Naive thymus-derived CD4-positive, alpha-beta T cell (primary cell): ENCODE measurements around the gene FBXL4. TPM values are rescaled to one million over a fixed set of nuclear protein-coding genes. Genes with fewer than 3 reads are reported as not detected.

ENCODE experiments used
- ATAC-seq: fragments of 150-1000 bp; cut with Tn5 transposase; 2 replicates; pipeline ENCODE4 v1.10.0; 2021; ENCODE audit warnings: mild to moderate bottlenecking, moderate library complexity
- CTCF ChIA-PET: fragments of 350-600 bp; sonication (Branson Sonifier 250); formaldehyde crosslinking; loops from one replicate; lab custom pipeline; 2021; ENCODE audit warnings: antibody characterized with exemption; lab: Charles Lee
- POLR2A ChIA-PET: fragments of 350-600 bp; sonication (Branson Sonifier 250); formaldehyde crosslinking; loops from one replicate; lab custom pipeline; 2021; ENCODE audit warnings: antibody characterized with exemption, inconsistent platforms; lab: Charles Lee
- DNase-seq, 9 donors: peaks; one replicate each; pipeline versions ENCODE4 v3.0.0 to v3.0.0-alpha.2; 2020 to 2022; ENCODE audit warnings: mixed read lengths in 1 of 9
- H3K27ac ChIP-seq: one replicate; pipeline ENCODE4 v1.7.0; 2013; ENCODE audit warnings: mild to moderate bottlenecking, low read depth, low read length, moderate library complexity
- H3K27me3 ChIP-seq, 2 donors: one replicate each; pipeline ENCODE4 v1.7.0; 2013; ENCODE audit warnings: low read length in 2 of 2, mild to moderate bottlenecking in 2 of 2, moderate library complexity in 2 of 2; ENCODE audit not compliant: control insufficient read depth in 2 of 2, insufficient read depth in 2 of 2
- H3K36me3 ChIP-seq, 3 experiments: 1 replicate in 2 of 3; 2 replicates in 1 of 3; pipeline ENCODE4 v1.7.0; 2013; ENCODE audit warnings: low read length in 3 of 3, mild to moderate bottlenecking in 3 of 3, moderate library complexity in 1 of 3; ENCODE audit not compliant: insufficient read depth in 3 of 3, control insufficient read depth in 2 of 3
- H3K4me1 ChIP-seq, 2 donors: one replicate each; pipeline ENCODE4 v1.7.0; 2013; ENCODE audit warnings: low read length in 2 of 2, mild to moderate bottlenecking in 2 of 2, moderate library complexity in 1 of 2; ENCODE audit not compliant: control insufficient read depth in 2 of 2, insufficient read depth in 2 of 2
- H3K4me3 ChIP-seq: 2 replicates; pipeline ENCODE4 v1.7.0; 2013; ENCODE audit warnings: mild to moderate bottlenecking, low read length
- H3K9me3 ChIP-seq, 3 experiments: 1 replicate in 2 of 3; 2 replicates in 1 of 3; pipeline ENCODE4 v1.7.0; 2013; ENCODE audit warnings: low read length in 3 of 3; ENCODE audit not compliant: control insufficient read depth in 2 of 3
- H3K27ac Mint-ChIP-seq, 9 donors: one replicate each; pipeline ENCODE4 v1.8.0; 2020 to 2022; ENCODE audit warnings: mixed read lengths in 9 of 9, mild to moderate bottlenecking in 8 of 9, moderate library complexity in 5 of 9, inconsistent platforms in 2 of 9
- H3K27me3 Mint-ChIP-seq, 5 donors: one replicate each; pipeline ENCODE4 v1.8.0; 2021 to 2022; ENCODE audit warnings: mixed read lengths in 5 of 5, mild to moderate bottlenecking in 1 of 5
- H3K36me3 Mint-ChIP-seq, 5 donors: one replicate each; pipeline ENCODE4 v1.8.0; 2020 to 2022; ENCODE audit warnings: mixed read lengths in 5 of 5, mild to moderate bottlenecking in 3 of 5, inconsistent platforms in 1 of 5
- H3K4me1 Mint-ChIP-seq, 7 donors: one replicate each; pipeline ENCODE4 v1.8.0; 2020 to 2022; ENCODE audit warnings: mixed read lengths in 7 of 7, mild to moderate bottlenecking in 3 of 7, inconsistent platforms in 1 of 7
- H3K4me3 Mint-ChIP-seq, 10 donors: one replicate each; pipeline ENCODE4 v1.8.0; 2020 to 2022; ENCODE audit warnings: mild to moderate bottlenecking in 10 of 10, mixed read lengths in 10 of 10, moderate library complexity in 6 of 10, inconsistent platforms in 2 of 10
- H3K9me3 Mint-ChIP-seq, 11 donors: one replicate each; pipeline ENCODE4 v1.8.0; 2020 to 2022; ENCODE audit warnings: mixed read lengths in 11 of 11, mild to moderate bottlenecking in 4 of 11, inconsistent platforms in 1 of 11, moderate library complexity in 1 of 11
- intact Hi-C, 2 donors: fragments of 100-400 bp; cut with micrococcal nuclease; formaldehyde crosslinking; loops; one replicate each; pipeline ENCODE4 v1.15.1; 2023
- polyA plus RNA-seq, 2 donors: library from polyadenylated mRNA; unstranded; fragments of 300-500 nt; fragmentation: Illumina TruSeq; gene quantifications; one replicate each; pipeline ENCODE4 v1.2.3, GENCODE V29; 2021
- total RNA-seq, 6 experiments: library from RNA in 5 of 6; stranded (reverse) in 5 of 6; gene quantifications; 1 replicate in 5 of 6; 2 replicates in 1 of 6; pipeline ENCODE4 v1.2.3 and lab custom pipeline; 2021 to 2026

The FBXL4 gene
- total and polyA plus RNA-seq, 7 experiments from 2014 or later: 9.2 to 24.3 (median 13.5) TPM

GRCh38 chr6:98830146-98830545 lies 117.6 kb downstream of the FBXL4 start:
- intact Hi-C loops: loop anchor here (2.0 to 10.0 kb wide), 5 partner anchors 117 to 1905 kb away; partner anchors contain the start of genes FBXL4 (in 1 of the 2), KLHL32 (in 1 of the 2), MMS22L (in 1 of the 2) and PRDM13 (in 1 of the 2)
- no peak for DNase-seq
- H3K4me1 ChIP-seq: peaks cover 8 to 16% of the 10 kb centered on the region in 2 donors
- H3K27me3 ChIP-seq: peaks cover 27 to 46% of the 10 kb centered on the region in 2 donors
- Mint-ChIP-seq H3K27me3 (peaks cover 74 to 92% (median 88%) of the 10 kb centered on the region in 5 donors), H3K9me3 (peaks cover 0 to 6% (median 1%) of the 10 kb centered on the region in 11 donors), H3K36me3 (peaks cover 0 to 4% (median 0%) of the 10 kb centered on the region in 5 donors), H3K27ac (no peak overlapping the region), H3K4me1 (peaks cover 24 to 63% (median 44%) of the 10 kb centered on the region in 7 donors), H3K4me3 (peak overlapping the region in 1 of 10 donors; percentile 91)
- H3K27ac ChIP-seq: no peak overlapping the region
- H3K9me3 ChIP-seq: no peaks in the 10 kb centered on the region
- ChIA-PET CTCF (interaction anchor here (1.2 kb wide), 1 partner anchor 31 kb away, joined by 4 read pairs; no protein-coding TSS in a partner anchor), POLR2A (interaction anchor here (0.6 to 0.8 kb wide), 2 partner anchors 24 to 1714 kb away, joined by 3 read pairs; no protein-coding TSS in a partner anchor)
- H3K4me3 ChIP-seq: no peak overlapping the region
- no peaks in the 10 kb centered on the region for H3K36me3 ChIP-seq
- no peak for ATAC-seq

- H3K9me3 ChIP-seq: no peaks in the 10 kb centered on the region
- intact Hi-C loops: no loop called here
- no peak overlapping the region for H3K4me3 ChIP-seq
- peaks cover 85 to 97% (median 88%) of the 10 kb centered on the region in 5 donors for H3K27me3 Mint-ChIP-seq
- no peak for ATAC-seq
- no peak overlapping the region for H3K27ac Mint-ChIP-seq
- POLR2A ChIA-PET: no interaction called here
- DNase-seq: no peak
- H3K9me3 Mint-ChIP-seq: peaks cover 0 to 6% (median 1%) of the 10 kb centered on the region in 11 donors
- peak overlapping the region in 3 of 10 donors; percentile 20 to 39 (median 39) for H3K4me3 Mint-ChIP-seq
- CTCF ChIA-PET: no interaction called here
- H3K4me1 Mint-ChIP-seq: peaks cover 30 to 72% (median 53%) of the 10 kb centered on the region in 7 donors
- H3K36me3 ChIP-seq: no peaks in the 10 kb centered on the region
- H3K27ac ChIP-seq: no peak overlapping the region
- peaks cover 0 to 4% (median 0%) of the 10 kb centered on the region in 5 donors for H3K36me3 Mint-ChIP-seq
- peaks cover 8 to 15% of the 10 kb centered on the region in 2 donors for H3K4me1 ChIP-seq
- peaks cover 27 to 46% of the 10 kb centered on the region in 2 donors for H3K27me3 ChIP-seq
These were observed 118.8 kb downstream of the FBXL4 start for GRCh38 chr6:98828941-98829411.

GRCh38 chr6:98828211-98828788 lies 119.4 kb downstream of the FBXL4 start:
- ChIA-PET CTCF (no interaction called here), POLR2A (no interaction called here)
- H3K9me3 Mint-ChIP-seq: peaks cover 0 to 6% (median 2%) of the 10 kb centered on the region in 11 donors
- Histone ChIP-seq H3K4me3 (no peak overlapping the region), H3K36me3 (no peaks in the 10 kb centered on the region), H3K27me3 (peaks cover 27 to 41% of the 10 kb centered on the region in 2 donors), H3K27ac (no peak overlapping the region), H3K9me3 (no peaks in the 10 kb centered on the region), H3K4me1 (peaks cover 7 to 14% of the 10 kb centered on the region in 2 donors)
- H3K4me1 Mint-ChIP-seq: peaks cover 27 to 72% (median 57%) of the 10 kb centered on the region in 7 donors
- peaks cover 0 to 4% (median 0%) of the 10 kb centered on the region in 5 donors for H3K36me3 Mint-ChIP-seq
- H3K4me3 Mint-ChIP-seq: peak overlapping the region in 4 of 10 donors; percentile 2 to 52 (median 26)
- no peak for DNase-seq
- H3K27me3 Mint-ChIP-seq: peaks cover 85 to 97% (median 88%) of the 10 kb centered on the region in 5 donors
- no peak overlapping the region for H3K27ac Mint-ChIP-seq
- ATAC-seq: no peak
- intact Hi-C loops: no loop called here

- Histone ChIP-seq H3K4me1 (peaks cover under 1 to 6% of the 10 kb centered on the region in 2 donors), H3K27ac (no peak overlapping the region), H3K27me3 (peaks cover 29 to 36% of the 10 kb centered on the region in 2 donors), H3K4me3 (no peak overlapping the region), H3K36me3 (no peaks in the 10 kb centered on the region), H3K9me3 (no peaks in the 10 kb centered on the region)
- Mint-ChIP-seq H3K4me3 (peak overlapping the region in 3 of 10 donors; percentile 2 to 52 (median 33)), H3K9me3 (peaks cover 0 to 6% (median 2%) of the 10 kb centered on the region in 11 donors), H3K36me3 (peaks cover 0 to 4% (median 0%) of the 10 kb centered on the region in 5 donors), H3K27me3 (peaks cover 82 to 96% (median 90%) of the 10 kb centered on the region in 5 donors), H3K4me1 (peaks cover 19 to 65% (median 51%) of the 10 kb centered on the region in 7 donors), H3K27ac (no peak overlapping the region)
- no peak for DNase-seq
- intact Hi-C loops: no loop called here
- ATAC-seq: no peak
- CTCF ChIA-PET: interaction anchor here (0.8 kb wide), 1 partner anchor 1822 kb away, joined by 4 read pairs; no protein-coding TSS in a partner anchor
- POLR2A ChIA-PET: no interaction called here
These were observed 120.2 kb downstream of the FBXL4 start for GRCh38 chr6:98827295-98828159.

- H3K4me1 Mint-ChIP-seq: peaks cover 16 to 47% (median 35%) of the 10 kb centered on the region in 7 donors
- ATAC-seq (no peak), DNase-seq (no peak)
- peak overlapping the region in 1 of 10 donors; percentile 1 for H3K4me3 Mint-ChIP-seq
- POLR2A ChIA-PET: no interaction called here
- peaks cover 82 to 97% (median 94%) of the 10 kb centered on the region in 5 donors for H3K27me3 Mint-ChIP-seq
- CTCF ChIA-PET: no interaction called here
- Histone ChIP-seq H3K27ac (no peak overlapping the region), H3K9me3 (no peaks in the 10 kb centered on the region), H3K36me3 (no peaks in the 10 kb centered on the region), H3K27me3 (peaks cover 27 to 31% of the 10 kb centered on the region in 2 donors), H3K4me1 (no peaks in the 10 kb centered on the region), H3K4me3 (no peak overlapping the region)
- intact Hi-C loops: loop anchor here in 1 of 2 donors (1.0 kb wide), 1 partner anchor 8 kb away; no protein-coding TSS in a partner anchor
- no peak overlapping the region for H3K27ac Mint-ChIP-seq
- peaks cover 0 to 6% (median 0%) of the 10 kb centered on the region in 11 donors for H3K9me3 Mint-ChIP-seq
- H3K36me3 Mint-ChIP-seq: peaks cover 0 to 4% (median 0%) of the 10 kb centered on the region in 5 donors
These were observed 122.0 kb downstream of the FBXL4 start for GRCh38 chr6:98825600-98826230.
